ENCODE results near the gene FER. TPM values are rescaled to one million over a fixed set of nuclear protein-coding genes. Genes with fewer than 3 reads are reported as not detected.

Gene FER
- total and polyA plus RNA-seq, 9 donors: 6.3 to 26.9 (median 9.7) TPM

- no peak for DNase-seq
- WGBS (ENCODE audit: insufficient coverage): no CpG with 5 or more reads among the region's 3 CpGs
- no peak overlapping the region for H3K27ac ChIP-seq (ENCODE audit: low read length)
- no peaks in the 10 kb centered on the region for H3K9me3 ChIP-seq (replicated peaks; ENCODE audit: control insufficient read depth, low read depth, low read length)
- H3K36me3 ChIP-seq (ENCODE audit: control insufficient read depth, insufficient read depth, low read length): no peaks in the 10 kb centered on the region
- no peak overlapping the region for H3K4me3 ChIP-seq (ENCODE audit: low read length)
- H3K27me3 ChIP-seq (ENCODE audit: control insufficient read depth, insufficient read depth, low read length): no peaks in the 10 kb centered on the region
- H3K4me1 ChIP-seq (ENCODE audit: control insufficient read depth, insufficient read depth, low read length): peaks cover 2% of the 10 kb centered on the region
These were observed 3.9 kb upstream of the FER start for GRCh38 chr5:108743846-108744245.

- Histone ChIP-seq H3K27ac (ENCODE audit: low read length) (peak overlapping the region; percentile 99), H3K36me3 (ENCODE audit: control insufficient read depth, insufficient read depth, low read length) (no peaks in the 10 kb centered on the region), H3K9me3 (replicated peaks; ENCODE audit: control insufficient read depth, low read depth, low read length) (no peaks in the 10 kb centered on the region), H3K4me1 (ENCODE audit: control insufficient read depth, insufficient read depth, low read length) (peaks cover 4% of the 10 kb centered on the region), H3K4me3 (ENCODE audit: low read length) (peak overlapping the region; percentile 96), H3K27me3 (ENCODE audit: control insufficient read depth, insufficient read depth, low read length) (no peaks in the 10 kb centered on the region)
- no peak for DNase-seq
- no CpG with 5 or more reads among the region's 10 CpGs for WGBS (ENCODE audit: insufficient coverage)
These were observed 455 bp upstream of the FER start for GRCh38 chr5:108747111-108747773.

GRCh38 chr5:108748401-108749127 lies 867 bp downstream of the FER start:
- peak; percentile 100 for DNase-seq
- Histone ChIP-seq H3K9me3 (replicated peaks; ENCODE audit: control insufficient read depth, low read depth, low read length) (no peaks in the 10 kb centered on the region), H3K36me3 (ENCODE audit: control insufficient read depth, insufficient read depth, low read length) (no peaks in the 10 kb centered on the region), H3K27ac (ENCODE audit: low read length) (peak overlapping the region; percentile 99), H3K27me3 (ENCODE audit: control insufficient read depth, insufficient read depth, low read length) (no peaks in the 10 kb centered on the region), H3K4me1 (ENCODE audit: control insufficient read depth, insufficient read depth, low read length) (peaks cover 4% of the 10 kb centered on the region), H3K4me3 (ENCODE audit: low read length) (peak overlapping the region; percentile 96)
- WGBS (ENCODE audit: insufficient coverage): under 1% methylated on average over 65 of the region's 69 CpGs

GRCh38 chr5:108749128-108749861 lies 1.6 kb downstream of the FER start:
- WGBS (ENCODE audit: insufficient coverage): 0% methylated on average over 20 of the region's 40 CpGs
- Histone ChIP-seq H3K36me3 (ENCODE audit: control insufficient read depth, insufficient read depth, low read length) (no peaks in the 10 kb centered on the region), H3K27me3 (ENCODE audit: control insufficient read depth, insufficient read depth, low read length) (no peaks in the 10 kb centered on the region), H3K4me3 (ENCODE audit: low read length) (peak overlapping the region; percentile 96), H3K9me3 (replicated peaks; ENCODE audit: control insufficient read depth, low read depth, low read length) (no peaks in the 10 kb centered on the region), H3K4me1 (ENCODE audit: control insufficient read depth, insufficient read depth, low read length) (peaks cover 4% of the 10 kb centered on the region), H3K27ac (ENCODE audit: low read length) (peak overlapping the region; percentile 87)
- peak; percentile 80 for DNase-seq

GRCh38 chr5:108753331-108753730 lies 5.6 kb downstream of the FER start:
- H3K4me1 ChIP-seq (ENCODE audit: control insufficient read depth, insufficient read depth, low read length): peaks cover 3% of the 10 kb centered on the region
- no peaks in the 10 kb centered on the region for H3K36me3 ChIP-seq (ENCODE audit: control insufficient read depth, insufficient read depth, low read length)
- H3K27ac ChIP-seq (ENCODE audit: low read length): no peak overlapping the region
- no peaks in the 10 kb centered on the region for H3K27me3 ChIP-seq (ENCODE audit: control insufficient read depth, insufficient read depth, low read length)
- no peaks in the 10 kb centered on the region for H3K9me3 ChIP-seq (replicated peaks; ENCODE audit: control insufficient read depth, low read depth, low read length)
- DNase-seq: no peak
- no CpG with 5 or more reads among the region's 3 CpGs for WGBS (ENCODE audit: insufficient coverage)
- H3K4me3 ChIP-seq (ENCODE audit: low read length): no peak overlapping the region

GRCh38 chr5:108753877-108754276 lies 6.2 kb downstream of the FER start:
- Histone ChIP-seq H3K27ac (ENCODE audit: low read length) (no peak overlapping the region), H3K27me3 (ENCODE audit: control insufficient read depth, insufficient read depth, low read length) (no peaks in the 10 kb centered on the region), H3K36me3 (ENCODE audit: control insufficient read depth, insufficient read depth, low read length) (no peaks in the 10 kb centered on the region), H3K9me3 (replicated peaks; ENCODE audit: control insufficient read depth, low read depth, low read length) (no peaks in the 10 kb centered on the region), H3K4me1 (ENCODE audit: control insufficient read depth, insufficient read depth, low read length) (peaks cover 3% of the 10 kb centered on the region), H3K4me3 (ENCODE audit: low read length) (no peak overlapping the region)
- DNase-seq: no peak
- WGBS (ENCODE audit: insufficient coverage): 81% methylated on average over 4 of the region's 6 CpGs

- no CpG with 5 or more reads among the region's 1 CpG for WGBS (ENCODE audit: insufficient coverage)
- H3K36me3 ChIP-seq (ENCODE audit: control insufficient read depth, insufficient read depth, low read length): peaks cover 4% of the 10 kb centered on the region
- peaks cover 10% of the 10 kb centered on the region for H3K9me3 ChIP-seq (replicated peaks; ENCODE audit: control insufficient read depth, low read depth, low read length)
- no peaks in the 10 kb centered on the region for H3K27me3 ChIP-seq (ENCODE audit: control insufficient read depth, insufficient read depth, low read length)
- no peak overlapping the region for H3K4me3 ChIP-seq (ENCODE audit: low read length)
- DNase-seq: no peak
- no peak overlapping the region for H3K27ac ChIP-seq (ENCODE audit: low read length)
- H3K4me1 ChIP-seq (ENCODE audit: control insufficient read depth, insufficient read depth, low read length): no peaks in the 10 kb centered on the region
These were observed 12.8 kb downstream of the FER start for GRCh38 chr5:108760512-108760911.

- 82% methylated on average over 2 of the region's 3 CpGs for WGBS (ENCODE audit: insufficient coverage)
- peaks cover 4% of the 10 kb centered on the region for H3K36me3 ChIP-seq (ENCODE audit: control insufficient read depth, insufficient read depth, low read length)
- DNase-seq: peak; percentile 9
- H3K27me3 ChIP-seq (ENCODE audit: control insufficient read depth, insufficient read depth, low read length): no peaks in the 10 kb centered on the region
- H3K27ac ChIP-seq (ENCODE audit: low read length): no peak overlapping the region
- peaks cover 10% of the 10 kb centered on the region for H3K9me3 ChIP-seq (replicated peaks; ENCODE audit: control insufficient read depth, low read depth, low read length)
- H3K4me3 ChIP-seq (ENCODE audit: low read length): no peak overlapping the region
- no peaks in the 10 kb centered on the region for H3K4me1 ChIP-seq (ENCODE audit: control insufficient read depth, insufficient read depth, low read length)
These were observed 15.0 kb downstream of the FER start for GRCh38 chr5:108762660-108763059.

- H3K27me3 ChIP-seq (ENCODE audit: control insufficient read depth, insufficient read depth, low read length): no peaks in the 10 kb centered on the region
- no peak overlapping the region for H3K27ac ChIP-seq (ENCODE audit: low read length)
- H3K36me3 ChIP-seq (ENCODE audit: control insufficient read depth, insufficient read depth, low read length): peaks cover 4% of the 10 kb centered on the region
- no peak for DNase-seq
- WGBS (ENCODE audit: insufficient coverage): no CpG with 5 or more reads among the region's 3 CpGs
- H3K9me3 ChIP-seq (replicated peaks; ENCODE audit: control insufficient read depth, low read depth, low read length): peaks cover 10% of the 10 kb centered on the region
- no peak overlapping the region for H3K4me3 ChIP-seq (ENCODE audit: low read length)
- H3K4me1 ChIP-seq (ENCODE audit: control insufficient read depth, insufficient read depth, low read length): no peaks in the 10 kb centered on the region
These were observed 15.7 kb downstream of the FER start for GRCh38 chr5:108763222-108763916.

- DNase-seq: no peak
- Histone ChIP-seq H3K36me3 (ENCODE audit: control insufficient read depth, insufficient read depth, low read length) (peaks cover 3% of the 10 kb centered on the region), H3K9me3 (replicated peaks; ENCODE audit: control insufficient read depth, low read depth, low read length) (no peaks in the 10 kb centered on the region), H3K27ac (ENCODE audit: low read length) (no peak overlapping the region), H3K27me3 (ENCODE audit: control insufficient read depth, insufficient read depth, low read length) (no peaks in the 10 kb centered on the region), H3K4me1 (ENCODE audit: control insufficient read depth, insufficient read depth, low read length) (no peaks in the 10 kb centered on the region), H3K4me3 (ENCODE audit: low read length) (no peak overlapping the region)
These were observed 17.9 kb downstream of the FER start for GRCh38 chr5:108765647-108766046.

Data from muscle of leg (tissue), 11 donors.